ES-I3 (cell line): ENCODE measurements around the gene F2RL1.
"Not testable (repeated sequence)": the region's sequence is repeated elsewhere in the genome, so short reads cannot be mapped to it uniquely, and the experiment has no call there.

Source experiments
- H3K36me3 ChIP-seq: 2 replicates; pipeline ENCODE4 v1.6.1; 2013; ENCODE audit warnings: mild to moderate bottlenecking, low read length, control low read depth, moderate library complexity; ENCODE audit not compliant: insufficient read depth
- H3K4me1 ChIP-seq: 2 replicates; pipeline ENCODE4 v1.6.1; 2013; ENCODE audit warnings: mild to moderate bottlenecking, control low read depth, low read length; ENCODE audit not compliant: insufficient read depth
- H3K9ac ChIP-seq: 2 replicates; pipeline ENCODE4 v1.6.1; 2013; ENCODE audit warnings: low read depth, mild to moderate bottlenecking, low read length, moderate library complexity
- H3K9me3 ChIP-seq: 2 replicates; pipeline ENCODE4 v1.6.1; 2013; ENCODE audit warnings: mild to moderate bottlenecking, low read length, moderate library complexity; ENCODE audit not compliant: control insufficient read depth, insufficient read depth

The F2RL1 gene, protein sequence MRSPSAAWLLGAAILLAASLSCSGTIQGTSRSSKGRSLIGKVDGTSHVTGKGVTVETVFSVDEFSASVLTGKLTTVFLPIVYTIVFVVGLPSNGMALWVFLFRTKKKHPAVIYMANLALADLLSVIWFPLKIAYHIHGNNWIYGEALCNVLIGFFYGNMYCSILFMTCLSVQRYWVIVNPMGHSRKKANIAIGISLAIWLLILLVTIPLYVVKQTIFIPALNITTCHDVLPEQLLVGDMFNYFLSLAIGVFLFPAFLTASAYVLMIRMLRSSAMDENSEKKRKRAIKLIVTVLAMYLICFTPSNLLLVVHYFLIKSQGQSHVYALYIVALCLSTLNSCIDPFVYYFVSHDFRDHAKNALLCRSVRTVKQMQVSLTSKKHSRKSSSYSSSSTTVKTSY

DNA sequence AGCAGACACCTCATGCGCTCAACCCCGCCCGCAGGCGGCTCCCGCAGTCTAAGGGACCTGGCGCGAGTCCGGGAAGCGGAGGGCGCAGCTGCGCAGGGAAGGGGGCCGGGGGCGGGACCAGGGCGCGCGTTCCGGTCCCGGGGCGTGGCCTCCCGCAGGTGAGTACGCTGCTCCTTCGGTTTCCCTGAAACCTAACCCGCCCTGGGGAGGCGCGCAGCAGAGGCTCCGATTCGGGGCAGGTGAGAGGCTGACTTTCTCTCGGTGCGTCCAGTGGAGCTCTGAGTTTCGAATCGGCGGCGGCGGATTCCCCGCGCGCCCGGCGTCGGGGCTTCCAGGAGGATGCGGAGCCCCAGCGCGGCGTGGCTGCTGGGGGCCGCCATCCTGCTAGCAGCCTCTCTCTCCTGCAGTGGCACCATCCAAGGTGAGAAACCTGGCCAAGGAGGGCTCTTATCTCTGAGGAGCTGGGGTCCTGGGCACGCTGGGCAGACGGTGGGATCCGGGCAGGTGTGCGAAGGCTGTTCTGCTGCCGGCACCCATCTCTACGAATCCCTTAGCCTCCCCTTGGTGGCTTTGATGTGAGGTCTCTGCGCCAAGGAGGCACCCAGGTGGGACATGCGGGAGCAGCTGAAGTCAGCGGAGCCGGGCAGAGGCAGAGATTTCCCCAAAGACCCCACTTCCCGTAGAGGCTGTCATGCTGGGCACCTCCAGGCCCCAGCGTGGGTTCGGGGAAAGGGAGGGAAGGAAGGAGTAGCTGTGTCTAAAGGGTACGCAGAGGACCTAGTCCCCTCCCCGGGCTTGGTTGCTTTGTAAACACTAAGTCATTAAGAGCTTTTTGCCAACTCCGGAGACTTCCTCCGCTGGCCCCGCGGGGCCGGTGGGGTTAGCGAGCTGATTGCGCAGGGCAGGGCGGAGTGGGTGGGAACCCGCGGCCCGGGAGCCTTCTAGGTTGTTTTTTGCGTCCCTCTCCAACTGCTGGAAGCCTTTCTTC lies at the start of gene F2RL1:
F2RL1 (plus strand) TSS at position 187 of the 988 bp plus-strand sequence; CDS start at position 340, 153 bp downstream.
- Histone ChIP-seq H3K4me1 (peaks cover 5% of the 10 kb centered on the region), H3K36me3 (no peaks in the 10 kb centered on the region; the same call in 1 of the 2 replicates), H3K9me3 (no peaks in the 10 kb centered on the region), H3K9ac (peak within 1 kb of the TSS; percentile 95)

DNA sequence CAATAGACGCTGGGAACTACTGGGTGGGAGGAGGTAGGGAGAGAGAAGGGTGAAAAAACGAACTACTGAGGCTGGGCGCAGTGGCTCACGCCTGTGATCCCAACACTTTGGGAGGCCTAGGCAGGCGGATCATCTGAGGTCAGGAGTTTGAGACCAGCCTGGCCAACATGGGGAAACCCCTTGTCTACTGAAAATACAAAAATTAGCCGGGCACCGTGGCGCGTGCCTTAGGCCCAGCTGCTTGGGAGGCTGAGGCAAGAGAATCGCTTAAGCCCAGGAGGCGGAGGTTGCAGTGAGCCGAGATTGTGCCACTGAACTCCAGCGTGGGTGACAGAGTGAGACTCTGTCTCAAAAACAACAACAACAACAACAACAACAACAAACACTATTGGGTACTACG lies 47.8 kb upstream of the F2RL1 start:
- not testable (repeated sequence) for H3K9me3 ChIP-seq, H3K4me1 ChIP-seq, H3K36me3 ChIP-seq, H3K9ac ChIP-seq

DNA sequence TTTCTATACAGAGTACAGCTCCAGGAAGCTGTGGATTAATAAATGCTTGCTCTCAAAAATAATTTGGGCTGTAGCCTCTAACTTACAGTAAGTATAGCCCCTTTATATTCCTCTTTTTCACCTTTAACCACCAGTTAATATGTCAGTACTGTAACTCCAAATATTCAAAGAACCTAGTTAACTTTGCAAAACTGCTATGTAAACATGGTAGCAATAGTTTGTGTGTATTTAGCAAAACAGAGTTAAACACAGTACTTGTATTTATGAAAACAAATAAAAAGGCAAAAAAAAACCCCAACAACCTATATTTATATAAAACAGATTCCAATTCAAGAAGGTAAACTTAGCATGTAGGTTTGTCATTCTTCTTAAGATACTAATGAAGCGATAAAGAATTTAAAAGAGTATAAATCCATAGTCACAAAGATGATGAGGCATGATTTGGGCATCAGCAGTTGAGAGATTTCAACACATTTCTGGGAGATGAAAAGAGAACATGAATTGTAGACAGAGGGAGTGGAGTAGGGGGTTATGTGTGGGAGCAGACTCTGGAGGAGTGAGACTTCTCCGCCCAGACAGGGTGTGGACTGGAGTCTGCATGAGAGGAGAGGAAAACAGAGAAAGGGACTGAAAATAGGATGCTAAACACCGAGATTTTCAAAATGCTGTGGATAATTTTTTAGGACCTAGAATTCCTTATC lies 47.0 kb upstream of the F2RL1 start:
- no peaks in the 10 kb centered on the region for H3K9me3 ChIP-seq
- no peaks in the 10 kb centered on the region for H3K36me3 ChIP-seq
- no peaks in the 10 kb centered on the region for H3K4me1 ChIP-seq
- H3K9ac ChIP-seq, result no peak overlapping the region

DNA sequence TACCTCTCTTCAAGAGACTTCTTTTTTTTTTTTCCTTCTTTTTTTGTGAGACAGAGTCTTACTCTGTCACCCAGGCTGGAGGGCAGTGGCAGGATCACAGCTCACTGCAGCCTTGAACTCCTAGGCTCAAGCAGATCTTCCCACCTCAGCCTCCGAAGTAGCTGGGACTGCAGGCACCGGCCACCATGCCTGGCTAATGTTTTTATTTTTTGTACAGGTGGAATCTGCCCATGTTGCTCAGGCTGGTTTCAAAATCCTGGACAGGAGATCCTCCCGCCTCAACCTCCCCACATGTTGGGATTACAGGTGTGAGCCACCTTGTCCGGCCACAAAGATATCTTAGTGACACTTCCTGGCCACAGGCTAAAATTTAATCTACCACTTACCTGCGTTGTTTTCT lies 42.9 kb upstream of the F2RL1 start:
- Histone ChIP-seq H3K9me3 (no peaks in the 10 kb centered on the region), H3K36me3 (no peaks in the 10 kb centered on the region), H3K4me1 (peaks cover 11% of the 10 kb centered on the region; the same call in 1 of the 2 replicates), H3K9ac (no peak overlapping the region)

DNA sequence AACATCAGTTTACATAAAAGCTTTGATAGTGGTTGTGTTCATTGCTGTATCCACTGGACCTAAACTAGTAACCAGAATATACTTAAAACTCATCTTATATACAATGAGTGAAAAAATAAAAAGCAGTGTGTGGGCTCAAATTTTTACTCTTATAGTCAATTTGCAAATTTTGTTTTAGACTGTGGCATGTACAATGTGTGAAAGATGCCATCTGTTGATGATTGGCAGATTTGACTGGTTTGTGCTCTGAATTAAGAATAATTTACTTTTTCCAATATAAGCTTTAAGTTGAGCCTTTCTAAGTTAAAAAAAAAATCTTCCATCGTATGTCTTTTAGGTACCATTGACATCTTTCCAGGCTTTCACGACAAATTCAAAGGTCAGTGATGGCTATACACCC lies 42.4 kb upstream of the F2RL1 start:
- Histone ChIP-seq H3K9ac (no peak overlapping the region), H3K4me1 (peaks cover 14% of the 10 kb centered on the region; the same call in 1 of the 2 replicates), H3K9me3 (no peaks in the 10 kb centered on the region), H3K36me3 (no peaks in the 10 kb centered on the region)

DNA sequence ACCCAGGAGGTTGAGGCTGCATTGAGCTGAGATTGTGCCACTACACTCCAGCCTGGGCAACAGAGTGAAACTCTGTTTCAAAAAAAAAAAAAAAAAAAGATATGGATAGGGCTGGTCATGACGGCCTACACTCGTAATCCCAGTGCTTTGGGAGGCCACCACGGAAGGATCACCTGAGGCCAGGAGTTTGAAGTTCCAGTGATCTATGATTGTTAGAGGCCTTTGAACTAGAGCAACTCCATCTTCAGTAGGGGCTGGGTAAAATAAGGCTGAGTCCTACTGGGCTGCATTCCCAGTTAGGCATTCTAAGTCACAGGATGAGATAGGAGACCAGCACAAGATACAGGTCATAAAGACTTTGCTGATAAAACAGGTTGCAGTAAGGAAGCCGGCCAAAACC lies 38.2 kb upstream of the F2RL1 start:
- H3K9me3 ChIP-seq, H3K36me3 ChIP-seq: not testable (repeated sequence)

DNA sequence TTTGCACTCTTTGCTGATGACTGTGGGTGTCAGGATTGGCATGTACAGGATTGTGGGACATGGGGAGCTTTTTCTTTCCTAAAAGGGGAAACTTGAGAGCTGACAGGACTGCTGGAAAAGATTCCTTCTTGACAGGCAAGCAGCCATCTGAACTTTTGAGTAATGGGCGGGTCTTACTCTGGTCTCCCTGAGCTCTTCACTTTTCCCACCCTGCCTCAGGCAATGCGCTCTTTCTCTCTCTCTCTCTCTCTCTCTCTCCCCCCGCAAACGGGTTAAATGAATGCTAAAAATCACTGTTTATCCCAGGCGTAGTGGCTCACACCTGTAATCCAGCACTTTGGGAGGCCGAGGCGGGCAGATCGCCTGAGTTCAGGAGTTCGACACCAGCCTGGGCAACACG lies 37.1 kb upstream of the F2RL1 start:
- H3K36me3 ChIP-seq, result no peaks in the 10 kb centered on the region
- H3K9ac ChIP-seq, result no peak overlapping the region
- no peaks in the 10 kb centered on the region for H3K9me3 ChIP-seq
- peaks cover 27% of the 10 kb centered on the region for H3K4me1 ChIP-seq

More for the DNA sequence above, 38.2 kb upstream of the F2RL1 start:
- H3K9ac ChIP-seq, result not testable (repeated sequence)
- peaks cover 27% of the 10 kb centered on the region for H3K4me1 ChIP-seq

DNA sequence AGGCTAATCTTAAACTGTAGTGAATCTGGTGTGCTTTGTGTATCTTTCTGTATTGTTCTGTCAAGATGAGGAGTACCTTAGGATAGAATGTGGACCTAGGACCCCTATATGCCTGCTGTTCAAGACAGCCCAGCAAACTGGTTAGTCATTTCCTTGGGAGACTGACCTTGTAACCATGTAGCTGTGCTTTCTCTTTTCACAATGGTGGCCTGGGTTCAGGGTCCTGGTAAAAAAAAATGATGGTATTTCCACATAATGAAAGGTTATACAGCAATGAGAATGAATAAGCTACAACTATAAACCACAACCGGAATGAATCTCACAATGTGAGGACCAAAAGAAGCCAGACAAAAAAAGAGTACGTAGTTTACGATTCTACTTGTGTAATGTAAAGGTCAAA lies 36.4 kb upstream of the F2RL1 start:
- Histone ChIP-seq H3K9me3 (no peaks in the 10 kb centered on the region), H3K4me1 (peaks cover 27% of the 10 kb centered on the region), H3K36me3 (no peaks in the 10 kb centered on the region), H3K9ac (no peak overlapping the region)

DNA sequence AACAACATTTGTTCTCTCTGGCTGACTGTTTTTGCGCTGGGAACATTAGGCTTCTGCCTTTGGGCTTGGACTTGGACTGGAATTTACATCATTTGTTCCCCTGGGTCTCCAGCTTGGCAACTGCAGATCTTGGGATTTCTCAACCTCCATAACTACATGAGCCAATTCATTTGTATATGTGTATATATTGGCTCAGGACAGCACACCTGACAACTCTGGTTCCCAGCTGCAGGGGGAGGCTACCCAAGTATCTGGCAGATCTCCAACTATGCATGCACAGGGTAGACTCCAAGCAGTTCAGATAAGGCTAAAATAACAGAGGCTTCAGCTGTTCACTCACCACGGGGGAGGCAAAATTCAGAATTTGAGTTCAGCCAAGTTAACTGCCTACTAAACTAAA lies 31.6 kb upstream of the F2RL1 start:
- Histone ChIP-seq H3K36me3 (no peaks in the 10 kb centered on the region), H3K9ac (no peak overlapping the region), H3K4me1 (peaks cover 32% of the 10 kb centered on the region), H3K9me3 (no peaks in the 10 kb centered on the region)

DNA sequence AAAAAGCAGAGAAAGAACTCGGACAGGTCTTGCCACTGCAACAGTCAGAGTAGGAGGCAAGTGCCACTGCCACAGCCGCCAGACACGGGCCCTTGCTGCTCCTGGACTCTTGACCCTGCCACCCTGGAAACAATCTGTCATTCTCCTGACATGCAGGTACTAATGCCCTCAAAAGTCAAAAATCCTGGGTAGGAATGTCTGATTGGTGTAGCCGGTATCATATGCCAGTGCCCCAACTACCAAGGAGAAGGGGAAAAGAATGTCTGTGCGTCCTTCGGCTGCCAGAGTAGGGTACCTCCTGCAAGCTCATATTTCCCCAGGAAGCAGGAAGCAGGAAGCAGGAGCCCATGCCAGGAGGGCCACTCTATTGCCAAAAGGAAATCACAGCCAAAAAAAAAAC lies 30.5 kb upstream of the F2RL1 start:
- Histone ChIP-seq H3K9ac (no peak overlapping the region), H3K9me3 (no peaks in the 10 kb centered on the region), H3K36me3 (no peaks in the 10 kb centered on the region), H3K4me1 (peaks cover 32% of the 10 kb centered on the region)

DNA sequence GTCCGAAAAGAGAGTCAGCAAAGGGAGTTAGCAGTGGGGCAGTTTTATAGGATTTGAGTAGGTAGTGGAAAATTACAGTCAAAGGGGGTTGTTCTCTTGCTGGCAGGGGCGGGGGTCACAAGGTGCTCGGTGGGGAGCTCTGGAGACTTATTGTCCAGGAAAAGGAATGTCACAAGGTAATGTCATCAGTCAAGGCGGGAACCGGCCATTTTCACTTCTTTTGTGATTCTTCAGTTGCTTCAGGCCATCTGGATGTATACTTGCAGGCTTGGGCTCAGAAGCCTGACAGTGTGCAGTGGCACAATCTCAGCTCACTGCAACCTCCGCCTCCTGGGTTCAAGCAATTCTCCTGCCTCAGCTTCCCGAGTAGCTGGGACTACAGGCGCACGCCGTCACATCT lies 29.6 kb upstream of the F2RL1 start:
- peaks cover 23% of the 10 kb centered on the region; the same call in 1 of the 2 replicates for H3K4me1 ChIP-seq
- not testable (repeated sequence) for H3K9me3 ChIP-seq, H3K9ac ChIP-seq, H3K36me3 ChIP-seq

DNA sequence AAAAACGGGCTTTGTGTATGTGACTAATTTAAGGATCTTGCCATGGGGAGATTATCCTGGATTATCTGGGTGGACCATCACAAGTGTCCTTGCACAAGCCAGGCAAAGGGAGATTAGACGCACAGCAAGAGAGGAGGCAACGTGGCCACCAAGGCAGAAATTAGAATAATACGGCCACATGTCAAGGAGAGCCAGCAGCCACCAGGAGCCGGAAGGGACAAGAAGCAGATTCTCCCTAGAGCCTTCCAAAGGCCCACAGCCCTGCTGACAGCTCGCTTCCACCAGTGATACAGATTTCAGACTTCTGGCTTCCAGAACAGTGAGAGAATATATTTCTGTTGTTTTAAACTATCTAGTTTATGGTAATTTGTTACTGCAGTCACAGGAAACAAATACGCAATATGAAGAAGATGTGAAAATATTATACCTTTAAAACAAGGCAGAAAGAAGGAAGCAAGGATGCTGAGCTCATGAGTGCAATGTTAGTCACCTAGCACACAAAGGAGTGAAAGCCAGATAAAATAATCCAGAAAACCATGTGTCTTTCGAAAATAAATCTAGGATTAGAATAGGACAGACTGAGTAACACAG lies 28.7 kb upstream of the F2RL1 start:
- no peak overlapping the region for H3K9ac ChIP-seq
- peaks cover 23% of the 10 kb centered on the region; the same call in 1 of the 2 replicates for H3K4me1 ChIP-seq
- no peaks in the 10 kb centered on the region for H3K36me3 ChIP-seq
- no peaks in the 10 kb centered on the region for H3K9me3 ChIP-seq

DNA sequence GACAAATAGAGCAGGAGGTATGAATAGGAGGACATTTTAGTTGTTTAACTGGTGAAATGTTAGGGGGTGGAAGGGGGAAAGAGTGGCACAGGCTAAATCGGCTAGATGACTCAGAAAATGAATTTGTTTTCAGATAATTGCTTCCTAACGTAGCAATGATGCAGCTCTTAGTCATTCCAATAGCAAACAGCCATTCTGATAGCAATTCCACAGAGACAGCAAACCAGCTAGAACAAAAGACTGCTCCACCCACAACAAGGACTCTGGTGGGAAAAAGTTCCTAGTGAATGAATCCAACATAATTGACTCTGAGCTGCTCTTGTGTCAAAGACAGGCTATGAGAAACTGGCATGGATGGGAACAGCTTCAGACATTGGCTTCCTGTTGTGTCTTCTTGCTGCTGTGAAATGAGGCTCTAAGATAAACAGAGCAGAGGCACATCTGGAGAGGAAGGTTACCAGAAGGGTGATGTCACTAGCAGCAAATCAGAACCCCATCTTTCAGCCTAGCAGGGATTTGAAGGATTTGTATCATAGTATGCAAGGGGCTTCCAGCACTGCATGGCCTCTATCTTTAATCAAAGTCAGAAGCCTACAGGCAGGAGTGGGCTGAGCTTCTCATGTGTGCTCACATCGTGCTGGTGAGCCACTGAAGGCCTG lies 28.1 kb upstream of the F2RL1 start:
- Histone ChIP-seq H3K36me3 (no peaks in the 10 kb centered on the region), H3K4me1 (peaks cover 23% of the 10 kb centered on the region; the same call in 1 of the 2 replicates), H3K9ac (no peak overlapping the region), H3K9me3 (no peaks in the 10 kb centered on the region)
